Measurements from ENCODE around the gene STON2. TPM values are rescaled to one million over a fixed set of nuclear protein-coding genes. Genes with fewer than 3 reads are reported as not detected.

STON2 gene
- total and polyA plus RNA-seq, 2 of the 13 experiments (the other 11 are each of a cell fraction or from before 2014, with no cell fraction given): 2.1 to 11.0 TPM

GRCh38 chr14:81435391-81436295 lies 35.5 kb upstream of the STON2 start (continued):
- TF ChIP-seq AHDC1 (CRISPR knock-in tag; IDR thresholded peaks at IDR 0.05; ENCODE audit: borderline replicate concordance) (0 out of 2 replicates have a peak, but pooled peaks have one; percentile 46), AFF4 (CRISPR knock-in tag; IDR thresholded peaks at IDR 0.05) (no peak), NFIC (IDR thresholded peaks at IDR 0.05; ENCODE audit: low read length) (no peak), ADNP (CRISPR knock-in tag; IDR thresholded peaks at IDR 0.05) (no peak), REXO4 (CRISPR knock-in tag; IDR thresholded peaks at IDR 0.05; ENCODE audit: borderline replicate concordance) (no peak), ZC3H13 (CRISPR knock-in tag; IDR thresholded peaks at IDR 0.05) (no peak), ZNF782 (CRISPR knock-in tag; IDR thresholded peaks at IDR 0.05; ENCODE audit: borderline replicate concordance) (no peak), KDM1A (CRISPR knock-in tag; IDR thresholded peaks at IDR 0.05) (no peak), SALL1 (CRISPR knock-in tag; IDR thresholded peaks at IDR 0.05) (peak; percentile 86), ZNF431 (CRISPR knock-in tag; IDR thresholded peaks at IDR 0.05; ENCODE audit: borderline replicate concordance, low read depth) (no peak), ZNF616 (CRISPR knock-in tag; IDR thresholded peaks at IDR 0.05; ENCODE audit: low read depth) (no peak), GATAD2A (CRISPR knock-in tag; IDR thresholded peaks at IDR 0.05) (peak; percentile 48; the same call in 1 of the 2 replicates), ZNF383 (CRISPR knock-in tag; IDR thresholded peaks at IDR 0.05; ENCODE audit: borderline replicate concordance) (no peak), DNMT3B (CRISPR knock-in tag; conservative IDR thresholded peaks at IDR 0.05) (no peak), CENPBD1 (CRISPR knock-in tag; IDR thresholded peaks at IDR 0.05; ENCODE audit: borderline replicate concordance, low read depth) (no peak), POGK (CRISPR knock-in tag; conservative IDR thresholded peaks at IDR 0.05) (no peak), SUZ12 (IDR thresholded peaks at IDR 0.05; ENCODE audit: low read depth, low read length) (no peak), ZMAT3 (CRISPR knock-in tag; conservative IDR thresholded peaks at IDR 0.05) (peak; percentile 65; the same call in 1 of the 2 replicates)
